Endothelial cell of umbilical vein (primary cell): ENCODE data around the gene SUGCT.

ENCODE experiments used
- CTCF ChIP-seq, 2 donors: IDR thresholded peaks; 1 replicate in 1 of 2; 2 replicates in 1 of 2; pipeline ENCODE4 v1.5.1; 2011; ENCODE audit warnings: low read length in 2 of 2, mild to moderate bottlenecking in 2 of 2, moderate library complexity in 2 of 2, control low read depth in 1 of 2, inconsistent platforms in 1 of 2, low read depth in 1 of 2; ENCODE audit not compliant: insufficient read depth in 1 of 2; ENCODE audit errors: extremely low read depth in 1 of 2
- EZH2 ChIP-seq: IDR thresholded peaks from 2 replicates; pipeline ENCODE4 v1.6.1; 2012; ENCODE audit warnings: borderline replicate concordance, low read depth, mild to moderate bottlenecking, moderate library complexity, low read length, inconsistent platforms; ENCODE audit not compliant: severe bottlenecking
- MYC ChIP-seq: IDR thresholded peaks from one replicate; pipeline ENCODE4 v1.6.1; 2011; ENCODE audit warnings: mild to moderate bottlenecking, low read depth, low read length
- POLR2A ChIP-seq: IDR thresholded peaks from 2 replicates; pipeline ENCODE4 v1.6.1; 2012; ENCODE audit warnings: low read depth, mild to moderate bottlenecking, control low read depth, low read length

- TF ChIP-seq CTCF (IDR thresholded peaks at IDR 0.05; ENCODE audit: extremely low read depth in 1 of 2, insufficient read depth in 1 of 2, low read depth in 1 of 2, low read length in 2 of 2) (no peak), POLR2A (no peak), EZH2 (no peak), MYC (no peak)
Measured at GRCh38 chr7:40674316-40674715, 539.5 kb downstream of the SUGCT start.
